ENCODE results near the gene GTF2H4.

The GTF2H4 gene

DNA sequence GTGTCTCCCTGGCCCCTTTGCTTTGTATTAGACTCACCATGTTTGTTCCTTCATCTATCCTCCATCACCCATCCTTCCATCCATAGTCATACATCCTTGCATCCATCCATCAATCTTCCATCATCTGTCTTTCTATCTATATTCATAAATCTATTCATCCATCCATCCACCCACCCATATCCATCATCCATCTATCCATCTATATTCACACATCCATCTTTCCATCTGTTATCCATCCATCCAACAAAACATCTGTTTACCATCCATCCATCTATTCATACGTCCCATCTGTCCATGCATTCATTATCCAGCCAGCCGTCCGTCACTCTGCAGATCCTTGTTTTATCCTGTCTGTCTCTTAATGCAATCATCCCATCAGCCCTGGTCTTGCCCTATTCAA is 13.1 kb upstream of the GTF2H4 start:
- H3K4me3 ChIP-seq (ENCODE audit: low read depth in 1 of 2, low read length in 1 of 2) = no peak overlapping the region

DNA sequence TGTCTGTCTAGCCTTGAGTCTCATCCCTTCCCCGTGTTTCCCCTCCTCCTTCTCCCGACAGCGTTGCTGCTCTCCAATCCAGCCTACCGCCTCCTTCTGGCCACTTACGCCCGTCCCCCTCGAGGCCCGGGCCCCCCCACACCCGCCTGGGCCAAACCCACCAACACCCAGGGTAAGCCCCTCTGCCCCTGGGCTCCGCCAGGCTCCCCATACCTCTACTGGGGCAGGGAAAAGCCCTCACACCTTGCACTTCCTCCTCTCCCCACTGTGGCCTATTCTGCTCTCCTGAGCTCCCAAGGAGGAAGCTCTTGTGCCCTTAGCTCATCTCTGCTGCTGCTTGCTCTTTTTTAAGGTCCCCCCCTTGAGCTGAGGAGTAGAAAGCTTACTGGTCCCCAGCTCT is 12.7 kb upstream of the GTF2H4 start:
- Histone ChIP-seq H3K36me3 (no peaks in the 10 kb centered on the region), H3K4me3 (ENCODE audit: low read depth in 1 of 2, low read length in 1 of 2) (no peak overlapping the region), H3K27me3 (peaks cover 48% of the 10 kb centered on the region), H3K9me3 (no peaks in the 10 kb centered on the region), H3K27ac (no peak overlapping the region), H3K4me1 (ENCODE audit: control insufficient read depth in 1 of 2, insufficient read depth in 1 of 2, low read depth in 1 of 2, low read length in 1 of 2) (no peaks in the 10 kb centered on the region)
- TF ChIP-seq, protein P1, sequence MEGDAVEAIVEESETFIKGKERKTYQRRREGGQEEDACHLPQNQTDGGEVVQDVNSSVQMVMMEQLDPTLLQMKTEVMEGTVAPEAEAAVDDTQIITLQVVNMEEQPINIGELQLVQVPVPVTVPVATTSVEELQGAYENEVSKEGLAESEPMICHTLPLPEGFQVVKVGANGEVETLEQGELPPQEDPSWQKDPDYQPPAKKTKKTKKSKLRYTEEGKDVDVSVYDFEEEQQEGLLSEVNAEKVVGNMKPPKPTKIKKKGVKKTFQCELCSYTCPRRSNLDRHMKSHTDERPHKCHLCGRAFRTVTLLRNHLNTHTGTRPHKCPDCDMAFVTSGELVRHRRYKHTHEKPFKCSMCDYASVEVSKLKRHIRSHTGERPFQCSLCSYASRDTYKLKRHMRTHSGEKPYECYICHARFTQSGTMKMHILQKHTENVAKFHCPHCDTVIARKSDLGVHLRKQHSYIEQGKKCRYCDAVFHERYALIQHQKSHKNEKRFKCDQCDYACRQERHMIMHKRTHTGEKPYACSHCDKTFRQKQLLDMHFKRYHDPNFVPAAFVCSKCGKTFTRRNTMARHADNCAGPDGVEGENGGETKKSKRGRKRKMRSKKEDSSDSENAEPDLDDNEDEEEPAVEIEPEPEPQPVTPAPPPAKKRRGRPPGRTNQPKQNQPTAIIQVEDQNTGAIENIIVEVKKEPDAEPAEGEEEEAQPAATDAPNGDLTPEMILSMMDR (IDR thresholded peaks at IDR 0.05) = no peak

More for the DNA sequence above, 13.1 kb upstream of the GTF2H4 start:
- H3K4me1 ChIP-seq (ENCODE audit: control insufficient read depth in 1 of 2, insufficient read depth in 1 of 2, low read depth in 1 of 2, low read length in 1 of 2) = no peaks in the 10 kb centered on the region
- peaks cover 51% of the 10 kb centered on the region for H3K27me3 ChIP-seq
- H3K27ac ChIP-seq = no peak overlapping the region
- H3K36me3 ChIP-seq = no peaks in the 10 kb centered on the region
- TF ChIP-seq, protein P1 (IDR thresholded peaks at IDR 0.05) = no peak
- H3K9me3 ChIP-seq = no peaks in the 10 kb centered on the region

DNA sequence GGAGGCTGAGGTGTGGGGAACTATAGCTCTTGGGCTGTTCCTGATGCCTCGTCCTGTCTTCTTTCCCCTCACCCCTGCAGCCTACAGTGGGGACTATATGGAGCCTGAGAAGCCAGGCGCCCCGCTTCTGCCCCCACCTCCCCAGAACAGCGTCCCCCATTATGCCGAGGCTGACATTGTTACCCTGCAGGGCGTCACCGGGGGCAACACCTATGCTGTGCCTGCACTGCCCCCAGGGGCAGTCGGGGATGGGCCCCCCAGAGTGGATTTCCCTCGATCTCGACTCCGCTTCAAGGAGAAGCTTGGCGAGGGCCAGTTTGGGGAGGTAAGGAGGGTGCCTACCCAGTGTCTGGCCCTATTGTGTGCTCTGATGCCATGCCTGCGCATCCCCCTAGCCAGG is 11.5 kb upstream of the GTF2H4 start:
- TF ChIP-seq, protein P1 (IDR thresholded peaks at IDR 0.05) = no peak
- Histone ChIP-seq H3K27me3 (peaks cover 38% of the 10 kb centered on the region), H3K4me3 (ENCODE audit: low read depth in 1 of 2, low read length in 1 of 2) (no peak overlapping the region), H3K4me1 (ENCODE audit: control insufficient read depth in 1 of 2, insufficient read depth in 1 of 2, low read depth in 1 of 2, low read length in 1 of 2) (no peaks in the 10 kb centered on the region), H3K27ac (no peak overlapping the region), H3K36me3 (no peaks in the 10 kb centered on the region), H3K9me3 (no peaks in the 10 kb centered on the region)

DNA sequence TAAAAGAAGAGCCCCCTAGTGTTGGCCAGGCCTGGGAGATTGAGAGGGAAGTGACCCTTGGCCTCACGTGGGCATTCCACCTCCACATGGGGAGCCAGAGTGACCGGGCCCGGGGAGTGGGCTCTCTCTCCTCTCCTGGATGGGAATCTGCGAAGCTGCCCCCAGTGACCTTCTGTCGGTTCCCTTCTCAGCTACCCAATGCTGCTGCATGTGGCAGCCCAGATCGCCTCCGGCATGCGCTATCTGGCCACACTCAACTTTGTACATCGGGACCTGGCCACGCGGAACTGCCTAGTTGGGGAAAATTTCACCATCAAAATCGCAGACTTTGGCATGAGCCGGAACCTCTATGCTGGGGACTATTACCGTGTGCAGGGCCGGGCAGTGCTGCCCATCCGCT is 10.1 kb upstream of the GTF2H4 start:
- no peaks in the 10 kb centered on the region for H3K9me3 ChIP-seq
- H3K36me3 ChIP-seq = no peaks in the 10 kb centered on the region
- TF ChIP-seq, protein P1 (IDR thresholded peaks at IDR 0.05) = no peak
- no peaks in the 10 kb centered on the region for H3K4me1 ChIP-seq (ENCODE audit: control insufficient read depth in 1 of 2, insufficient read depth in 1 of 2, low read depth in 1 of 2, low read length in 1 of 2)
- H3K27me3 ChIP-seq = peaks cover 25% of the 10 kb centered on the region
- H3K4me3 ChIP-seq (ENCODE audit: low read depth in 1 of 2, low read length in 1 of 2) = no peak overlapping the region
- no peak overlapping the region for H3K27ac ChIP-seq

DNA sequence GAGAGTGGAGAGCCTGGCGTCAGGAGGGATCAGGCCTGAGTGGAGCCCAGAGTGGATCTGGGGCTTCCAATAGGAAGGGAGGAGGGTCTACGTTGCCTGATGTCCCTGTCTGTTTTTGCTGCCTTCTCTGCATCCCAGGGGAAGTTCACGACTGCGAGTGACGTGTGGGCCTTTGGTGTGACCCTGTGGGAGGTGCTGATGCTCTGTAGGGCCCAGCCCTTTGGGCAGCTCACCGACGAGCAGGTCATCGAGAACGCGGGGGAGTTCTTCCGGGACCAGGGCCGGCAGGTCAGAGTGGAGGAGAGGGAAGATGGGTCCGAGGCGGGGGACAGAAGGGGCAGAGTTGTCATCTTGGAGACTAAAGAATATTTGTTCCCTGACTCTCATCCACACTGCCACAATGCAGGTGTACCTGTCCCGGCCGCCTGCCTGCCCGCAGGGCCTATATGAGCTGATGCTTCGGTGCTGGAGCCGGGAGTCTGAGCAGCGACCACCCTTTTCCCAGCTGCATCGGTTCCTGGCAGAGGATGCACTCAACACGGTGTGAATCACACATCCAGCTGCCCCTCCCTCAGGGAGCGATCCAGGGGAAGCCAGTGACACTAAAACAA is 9.2 kb upstream of the GTF2H4 start:
- H3K27ac ChIP-seq = no peak overlapping the region
- TF ChIP-seq, protein P1 (IDR thresholded peaks at IDR 0.05) = no peak
- no peaks in the 10 kb centered on the region for H3K36me3 ChIP-seq
- H3K4me1 ChIP-seq (ENCODE audit: control insufficient read depth in 1 of 2, insufficient read depth in 1 of 2, low read depth in 1 of 2, low read length in 1 of 2) = no peaks in the 10 kb centered on the region
- no peak overlapping the region for H3K4me3 ChIP-seq (ENCODE audit: low read depth in 1 of 2, low read length in 1 of 2)
- H3K27me3 ChIP-seq = peaks cover 16% of the 10 kb centered on the region
- H3K9me3 ChIP-seq = no peaks in the 10 kb centered on the region
